Skeletal muscle satellite cell (primary cell): Measurements from ENCODE around the gene LRRC10B.
A peak's percentile ranks its signal among the peaks of the same experiment; 100 is the strongest.

ENCODE experiments used
- H3K27me3 ChIP-seq: 2 replicates; pipeline ENCODE4 v1.7.0; 2013; ENCODE audit warnings: low read length; ENCODE audit not compliant: control insufficient read depth, insufficient read depth
- H3K36me3 ChIP-seq: 2 replicates; pipeline ENCODE4 v1.7.0; 2013; ENCODE audit warnings: mild to moderate bottlenecking, control low read depth, low read length; ENCODE audit not compliant: insufficient read depth
- H3K4me1 ChIP-seq: 2 replicates; pipeline ENCODE4 v1.7.0; 2013; ENCODE audit warnings: low read length; ENCODE audit not compliant: control insufficient read depth, insufficient read depth
- H3K4me2 ChIP-seq: 2 replicates; pipeline ENCODE4 v1.7.0; 2013; ENCODE audit warnings: mild to moderate bottlenecking, low read length
- H3K4me3 ChIP-seq: 2 replicates; pipeline ENCODE4 v1.7.0; 2013; ENCODE audit warnings: low read length
- H3K9ac ChIP-seq: 2 replicates; pipeline ENCODE4 v1.7.0; 2013; ENCODE audit warnings: mild to moderate bottlenecking, low read depth, low read length, moderate library complexity
- H3K9me3 ChIP-seq: replicated peaks from 2 replicates; pipeline ENCODE4 v1.7.0; 2013; ENCODE audit warnings: mild to moderate bottlenecking, control low read depth, low read length

Gene LRRC10B

DNA sequence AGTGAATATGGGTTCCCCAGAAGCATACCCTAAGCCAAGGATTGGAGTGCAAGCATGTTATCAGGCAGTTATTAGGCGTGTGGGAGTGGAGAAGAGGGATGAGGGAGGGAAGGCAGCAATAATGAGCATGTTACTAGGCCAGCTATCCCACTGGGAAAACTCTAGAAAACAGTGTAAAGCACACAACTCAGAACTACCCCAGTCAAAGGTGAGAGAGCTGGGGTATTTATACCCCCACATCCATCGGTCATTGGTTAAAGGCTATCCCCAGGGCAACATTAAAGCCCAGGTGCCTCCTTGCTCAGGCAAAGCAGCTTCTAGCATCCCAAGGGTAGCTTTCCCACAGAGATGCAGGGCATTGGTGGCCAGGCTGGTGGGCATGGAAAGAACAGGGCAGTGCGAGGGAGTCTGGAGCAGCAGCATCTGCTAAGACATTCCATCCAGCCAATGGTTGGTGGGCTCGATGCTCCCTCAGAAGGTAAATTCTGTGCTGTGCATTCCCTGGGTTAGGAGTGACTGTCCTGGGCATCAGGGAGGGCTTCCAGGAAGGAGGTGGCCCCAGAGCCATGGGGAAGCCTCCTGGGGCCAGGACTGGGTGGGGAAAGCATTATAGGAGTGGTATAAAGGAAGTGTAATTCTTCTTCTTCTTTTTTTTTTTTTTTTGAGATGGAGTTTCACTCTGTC is 21.1 kb upstream of the LRRC10B start:
- Histone ChIP-seq H3K4me3 (no peak overlapping the region), H3K4me2 (no peak overlapping the region), H3K27me3 (peaks cover 17% of the 10 kb centered on the region), H3K9me3 (no peaks in the 10 kb centered on the region), H3K9ac (no peak overlapping the region), H3K36me3 (no peaks in the 10 kb centered on the region), H3K4me1 (peaks cover 11% of the 10 kb centered on the region)

GRCh38 chr11:61488651-61489291 is 19.8 kb upstream of the LRRC10B start:
- Histone ChIP-seq H3K27me3 (peaks cover 17% of the 10 kb centered on the region), H3K4me2 (peak overlapping the region; percentile 26), H3K9ac (no peak overlapping the region), H3K4me1 (peaks cover 11% of the 10 kb centered on the region), H3K4me3 (no peak overlapping the region), H3K9me3 (no peaks in the 10 kb centered on the region), H3K36me3 (no peaks in the 10 kb centered on the region)

DNA sequence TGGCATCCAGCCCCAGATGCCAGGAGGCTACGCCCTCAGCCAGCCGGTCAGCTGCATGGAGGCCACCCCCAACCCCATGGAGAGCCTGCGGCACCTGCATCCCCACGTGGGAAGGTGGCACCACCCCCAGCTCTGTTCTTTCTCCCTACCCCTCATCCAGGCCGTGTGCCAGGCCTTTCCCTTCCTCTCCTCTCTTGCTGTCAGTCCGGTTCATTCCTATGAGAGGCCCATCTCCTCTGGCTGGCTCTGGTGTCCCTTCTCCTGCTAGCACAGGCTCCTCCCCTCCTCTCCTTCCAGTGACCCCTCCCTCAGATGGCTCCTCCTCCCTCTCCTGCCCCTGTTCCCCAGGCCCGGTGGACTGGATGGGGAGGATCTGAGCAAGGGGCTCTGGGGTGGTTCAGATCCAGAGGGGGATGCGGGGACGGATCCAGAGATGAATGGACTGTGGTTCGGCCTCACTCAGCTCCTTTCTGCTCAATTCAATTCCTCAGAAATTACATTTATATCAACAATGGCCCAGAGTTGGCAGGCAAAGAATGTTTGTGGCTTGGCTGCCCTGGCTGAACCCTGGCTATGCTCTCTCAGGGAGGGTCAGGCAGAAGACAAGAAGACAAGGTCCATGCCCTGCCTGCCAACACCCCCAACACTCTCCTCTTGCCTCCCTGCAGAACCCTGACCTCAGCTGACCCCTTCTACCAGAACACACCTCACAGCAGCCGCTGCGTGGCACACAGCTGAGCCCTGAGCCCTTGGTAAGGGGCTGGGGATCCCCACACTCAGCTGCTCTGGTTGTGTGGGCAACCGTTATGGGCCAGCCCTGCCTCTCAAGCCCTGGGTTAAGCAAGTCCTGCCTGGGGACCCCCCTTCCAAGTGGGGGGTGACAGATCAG is 18.5 kb upstream of the LRRC10B start:
- no peak overlapping the region for H3K4me2 ChIP-seq
- peaks cover 11% of the 10 kb centered on the region for H3K4me1 ChIP-seq
- H3K9me3 ChIP-seq, result no peaks in the 10 kb centered on the region
- no peaks in the 10 kb centered on the region for H3K36me3 ChIP-seq
- no peak overlapping the region for H3K9ac ChIP-seq
- peaks cover 15% of the 10 kb centered on the region for H3K27me3 ChIP-seq
- no peak overlapping the region for H3K4me3 ChIP-seq

DNA sequence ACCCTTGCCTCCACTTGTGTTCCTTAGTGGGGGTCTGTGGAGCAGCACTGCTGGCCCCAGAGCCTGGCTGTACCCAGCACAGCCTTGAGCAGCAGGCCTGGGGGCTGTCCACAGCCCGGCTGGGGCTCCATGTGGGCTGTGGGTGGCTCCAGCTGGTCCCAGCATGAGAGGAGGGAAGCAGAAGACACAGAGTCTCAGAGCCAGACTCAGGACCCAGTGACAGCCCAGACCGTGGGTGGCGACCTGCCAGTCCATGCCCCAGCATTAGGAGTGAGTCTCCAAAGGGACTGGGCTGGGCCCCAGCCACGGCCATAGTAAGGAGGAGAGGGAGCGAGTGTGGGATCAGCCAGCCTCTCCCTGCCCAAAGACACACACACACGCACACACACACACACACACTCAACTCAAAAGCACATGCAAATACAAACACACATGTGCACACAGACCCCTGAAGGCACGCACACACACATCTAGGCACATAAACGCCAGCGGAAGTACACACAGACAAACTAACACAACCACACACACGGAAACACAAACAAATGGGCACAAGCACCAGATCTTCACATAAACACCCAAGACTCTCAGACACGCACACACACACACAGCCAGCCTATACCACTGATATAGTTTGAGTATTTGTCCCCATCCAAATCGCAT is 16.7 kb upstream of the LRRC10B start:
- Histone ChIP-seq H3K4me3 (no peak overlapping the region), H3K9me3 (no peaks in the 10 kb centered on the region), H3K9ac (no peak overlapping the region), H3K4me2 (no peak overlapping the region), H3K27me3 (peaks cover 14% of the 10 kb centered on the region), H3K4me1 (peaks cover 11% of the 10 kb centered on the region), H3K36me3 (no peaks in the 10 kb centered on the region)

DNA sequence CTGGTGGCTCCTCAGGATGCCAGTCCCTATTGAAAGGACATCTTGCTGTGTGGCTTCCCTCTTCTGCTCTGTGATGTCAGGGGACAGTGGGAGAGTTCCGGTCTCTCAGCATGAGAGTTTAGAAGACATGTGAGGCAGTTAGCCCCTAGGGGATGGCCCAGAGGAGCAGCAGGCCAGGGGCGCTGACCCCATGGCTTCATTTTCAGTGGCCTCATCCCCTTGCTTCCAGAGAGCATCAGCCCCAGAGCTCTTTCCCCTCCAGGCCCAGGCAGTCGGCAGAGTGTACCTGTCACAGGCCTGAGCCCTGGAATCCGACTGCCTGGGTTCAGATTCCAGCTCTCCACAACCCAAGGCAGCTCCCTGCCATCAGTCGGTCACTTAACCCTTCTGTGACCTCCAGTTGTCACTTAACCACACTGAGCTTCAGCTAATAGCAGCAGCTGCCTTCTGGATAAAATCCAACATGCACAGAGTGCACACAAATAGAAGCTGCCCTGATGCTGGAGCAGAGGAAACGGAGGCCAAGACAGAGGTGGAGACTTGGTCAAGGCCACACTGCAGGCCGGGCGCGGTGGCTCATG is 14.1 kb upstream of the LRRC10B start:
- peaks cover 9% of the 10 kb centered on the region for H3K4me1 ChIP-seq
- no peak overlapping the region for H3K4me2 ChIP-seq
- no peak overlapping the region for H3K9ac ChIP-seq
- no peaks in the 10 kb centered on the region for H3K9me3 ChIP-seq
- no peaks in the 10 kb centered on the region for H3K36me3 ChIP-seq
- H3K27me3 ChIP-seq, result peaks cover 14% of the 10 kb centered on the region
- no peak overlapping the region for H3K4me3 ChIP-seq

- no peaks in the 10 kb centered on the region for H3K36me3 ChIP-seq
- no peak overlapping the region for H3K4me3 ChIP-seq
- H3K4me1 ChIP-seq, result no peaks in the 10 kb centered on the region
- H3K9ac ChIP-seq, result no peak overlapping the region
- no peaks in the 10 kb centered on the region for H3K9me3 ChIP-seq
- no peak overlapping the region for H3K4me2 ChIP-seq
- H3K27me3 ChIP-seq, result peaks cover 23% of the 10 kb centered on the region
Observed at GRCh38 chr11:61495801-61496601, 12.5 kb upstream of the LRRC10B start.

- Histone ChIP-seq H3K4me3 (no peak overlapping the region), H3K4me2 (no peak overlapping the region), H3K9me3 (no peaks in the 10 kb centered on the region), H3K36me3 (no peaks in the 10 kb centered on the region), H3K4me1 (no peaks in the 10 kb centered on the region), H3K27me3 (peaks cover 24% of the 10 kb centered on the region), H3K9ac (no peak overlapping the region)
Observed at GRCh38 chr11:61496602-61497400, 11.7 kb upstream of the LRRC10B start.

DNA sequence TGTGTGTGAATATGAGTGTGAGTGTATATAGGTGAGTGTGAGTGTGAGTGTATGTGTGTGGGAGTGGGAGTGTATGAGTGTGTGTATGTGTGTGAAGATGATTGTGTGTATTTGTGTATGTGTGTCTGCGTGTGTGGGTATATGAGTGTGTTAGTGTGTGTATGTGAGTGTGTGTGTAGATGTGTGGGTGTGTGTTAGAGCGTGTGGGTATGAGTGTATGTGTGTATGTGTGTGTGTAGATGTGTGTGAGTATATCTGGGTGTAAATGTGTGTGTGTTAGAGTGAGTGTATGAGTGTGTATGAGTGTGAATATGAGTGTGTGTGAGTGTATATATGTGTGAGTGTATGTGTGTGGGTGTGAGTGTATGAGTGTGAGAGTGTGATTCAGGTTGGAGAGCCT is 11.1 kb upstream of the LRRC10B start:
- Histone ChIP-seq H3K27me3 (peaks cover 25% of the 10 kb centered on the region), H3K9ac (no peak overlapping the region), H3K36me3 (no peaks in the 10 kb centered on the region), H3K4me1 (no peaks in the 10 kb centered on the region), H3K9me3 (no peaks in the 10 kb centered on the region), H3K4me2 (no peak overlapping the region), H3K4me3 (no peak overlapping the region)

DNA sequence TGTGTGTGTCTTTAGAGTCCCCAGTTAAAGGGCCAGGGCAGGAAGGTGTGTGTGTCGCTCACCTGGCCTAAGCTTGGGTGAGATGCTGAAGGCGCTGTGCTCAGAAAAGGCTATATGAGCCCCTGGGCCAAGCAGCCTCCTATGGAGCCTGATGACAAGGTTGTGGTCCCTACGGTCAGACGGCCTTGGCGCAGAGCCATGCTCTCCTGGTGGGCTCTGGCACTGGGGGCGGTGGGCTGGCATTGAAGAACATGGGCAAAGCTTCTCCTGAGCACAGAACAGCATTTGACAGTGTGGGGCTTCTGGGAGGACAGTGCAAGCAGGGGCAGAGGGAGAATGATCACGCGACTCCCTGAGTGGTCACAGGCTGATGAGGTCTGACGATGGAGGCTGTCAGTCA is 10.7 kb upstream of the LRRC10B start:
- Histone ChIP-seq H3K27me3 (peaks cover 29% of the 10 kb centered on the region), H3K9me3 (no peaks in the 10 kb centered on the region), H3K4me1 (no peaks in the 10 kb centered on the region), H3K36me3 (no peaks in the 10 kb centered on the region), H3K4me3 (no peak overlapping the region), H3K4me2 (no peak overlapping the region), H3K9ac (no peak overlapping the region)

DNA sequence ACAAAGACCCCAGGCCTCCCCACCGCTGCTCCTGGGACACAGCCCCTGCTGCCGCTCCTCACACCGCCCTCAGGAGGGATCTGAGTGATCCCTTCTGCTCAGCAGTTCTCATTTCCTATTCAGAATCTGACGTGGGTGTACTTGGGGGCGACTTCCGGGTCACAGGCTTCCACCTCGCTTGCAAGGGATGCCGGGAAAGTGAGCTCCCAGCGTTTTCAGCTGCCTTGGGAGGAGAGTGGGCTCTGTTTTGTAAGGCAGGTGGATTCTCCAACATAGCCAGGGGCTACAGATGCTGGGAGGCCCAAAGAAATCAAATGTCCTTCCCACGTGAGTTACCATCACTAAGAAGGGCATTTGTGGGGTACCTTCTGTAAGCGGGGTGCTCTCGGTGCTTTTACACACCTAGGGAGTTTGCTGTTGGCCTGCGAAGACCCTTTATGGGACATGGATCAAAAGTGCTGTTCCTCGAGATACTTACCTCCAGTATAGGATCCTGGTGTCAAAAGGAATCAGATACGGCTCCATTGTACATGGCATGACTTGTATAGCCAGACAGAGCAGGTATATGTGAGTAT is 9.7 kb upstream of the LRRC10B start:
- H3K9me3 ChIP-seq, result no peaks in the 10 kb centered on the region
- peaks cover 35% of the 10 kb centered on the region for H3K27me3 ChIP-seq

More for the DNA sequence above, 9.7 kb upstream of the LRRC10B start:
- Histone ChIP-seq H3K4me2 (no peak overlapping the region), H3K4me1 (no peaks in the 10 kb centered on the region), H3K9ac (no peak overlapping the region), H3K36me3 (no peaks in the 10 kb centered on the region), H3K4me3 (no peak overlapping the region)
